ENCODE measurements around the gene GRAMD4. TPM values are rescaled to one million over a fixed set of nuclear protein-coding genes. Genes with fewer than 3 reads are reported as not detected.

The GRAMD4 gene
- total RNA-seq = 10 to 100 TPM in 3 of 4 donors, 1 to 10 TPM in 1; 5.6 to 37.0 (median 15.2) TPM

DNA sequence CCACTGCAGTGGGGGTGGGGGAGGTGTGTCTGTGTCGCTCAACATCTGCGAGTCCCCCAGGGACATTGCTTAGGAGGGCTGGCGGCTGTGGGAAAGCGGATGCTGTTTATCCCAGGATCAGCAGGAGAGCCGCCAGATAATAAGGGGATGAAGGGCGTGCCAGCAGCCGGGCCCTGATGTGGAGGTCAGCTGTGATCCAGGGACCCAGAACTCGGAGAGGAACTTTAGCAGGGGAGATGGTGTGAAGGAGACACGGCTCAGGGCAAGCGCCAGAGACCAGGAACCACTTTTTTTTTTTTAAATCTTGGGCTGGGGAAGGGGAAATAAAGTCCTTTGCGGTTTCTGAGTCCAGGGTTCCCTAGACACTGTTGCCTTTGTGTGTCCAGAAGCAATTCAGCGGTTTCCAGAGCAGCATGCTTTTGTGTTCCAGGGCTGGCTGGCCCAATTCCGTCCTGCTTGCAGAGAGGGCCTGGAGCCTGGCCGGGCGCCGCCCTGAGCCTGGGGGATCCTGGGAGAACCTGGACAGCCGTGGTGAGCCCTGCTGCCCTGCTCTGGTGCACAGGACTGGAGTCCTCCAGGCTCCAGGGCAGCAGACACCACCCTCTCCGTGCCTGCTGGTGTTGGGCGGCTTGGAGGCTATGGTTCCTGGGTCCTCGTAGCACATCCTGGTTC lies at the start of gene GRAMD4:
Gene GRAMD4 (plus strand): TSS at position 557 of the 672 bp plus-strand sequence. CDS start 6,414 bp downstream, outside the sequence.
- TF ChIP-seq POLR2A (IDR thresholded peaks at IDR 0.05) (no peak), CTCF (IDR thresholded peaks at IDR 0.05) (no peak)
- Histone ChIP-seq H3K4me3 (no peak within 1 kb of the TSS), H3K27me3 (no peaks in the 10 kb centered on the region), H3K9me3 (no peaks in the 10 kb centered on the region), H3K36me3 (no peaks in the 10 kb centered on the region), H3K4me1 (no peaks in the 10 kb centered on the region), H3K27ac (peak within 1 kb of the TSS; percentile 39 to 52)
- intact Hi-C loops (cut with DNase I; ENCODE audit: low total_unique reads) = no loop called here
- DNase-seq = peak in 1 of 2 donors; percentile 44

GRCh38 chr22:46571642-46572250 lies 48.4 kb upstream of the GRAMD4 start:
- no peak overlapping the region for H3K27ac ChIP-seq
- H3K36me3 ChIP-seq = no peaks in the 10 kb centered on the region
- intact Hi-C loops (cut with DNase I; ENCODE audit: low total_unique reads) = no loop called here
- DNase-seq = no peak
- TF ChIP-seq POLR2A (IDR thresholded peaks at IDR 0.05) = no peak
- no peaks in the 10 kb centered on the region for H3K4me1 ChIP-seq
- no peaks in the 10 kb centered on the region for H3K27me3 ChIP-seq
- H3K9me3 ChIP-seq = no peaks in the 10 kb centered on the region
- no peak overlapping the region for H3K4me3 ChIP-seq

- no peak overlapping the region for H3K27ac ChIP-seq
- H3K36me3 ChIP-seq = no peaks in the 10 kb centered on the region
- intact Hi-C loops (cut with DNase I; ENCODE audit: low total_unique reads) = no loop called here
- H3K27me3 ChIP-seq = no peaks in the 10 kb centered on the region
- no peak for TF ChIP-seq CTCF (IDR thresholded peaks at IDR 0.05)
- TF ChIP-seq POLR2A (IDR thresholded peaks at IDR 0.05) = no peak
- DNase-seq = no peak
- H3K4me1 ChIP-seq = peaks cover 0 to 1% of the 10 kb centered on the region in 2 donors
- H3K4me3 ChIP-seq = no peak overlapping the region
- no peaks in the 10 kb centered on the region for H3K9me3 ChIP-seq
Measured at GRCh38 chr22:46572911-46573780, 47.0 kb upstream of the GRAMD4 start.

DNA sequence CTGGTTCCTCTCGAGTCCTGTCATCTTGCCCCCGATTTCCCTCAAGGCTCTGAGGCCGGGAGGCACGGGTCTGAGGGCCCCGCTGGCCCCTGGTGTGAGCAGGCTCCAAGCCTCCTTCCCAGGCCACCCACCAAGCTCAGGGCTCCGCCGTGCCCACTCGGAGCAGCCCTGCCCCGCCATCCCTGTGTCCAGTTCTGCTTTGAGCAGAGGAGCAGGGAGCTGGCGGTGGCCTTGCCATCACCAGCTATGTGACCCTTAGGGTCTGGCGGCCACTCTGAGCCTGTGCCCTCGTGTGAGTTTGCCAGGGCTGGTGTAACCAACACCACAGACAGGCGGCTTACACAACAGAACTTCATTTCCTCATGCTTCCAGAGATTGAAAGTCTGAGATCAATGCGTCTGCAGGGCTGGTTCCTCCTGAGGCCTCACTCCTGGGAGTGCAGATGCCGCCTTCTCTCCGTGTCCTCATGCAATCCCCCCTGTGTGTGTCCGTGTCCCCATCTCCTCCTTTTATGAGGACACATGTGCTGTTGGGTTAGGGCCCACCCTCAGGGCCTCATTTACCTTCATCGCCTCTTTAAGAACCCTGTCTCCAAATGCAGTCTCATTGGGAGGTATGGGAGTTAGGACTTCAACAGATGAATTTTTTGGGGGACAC lies 46.3 kb upstream of the GRAMD4 start:
- no peaks in the 10 kb centered on the region for H3K9me3 ChIP-seq
- peaks cover 0 to 6% of the 10 kb centered on the region in 2 donors for H3K4me1 ChIP-seq
- DNase-seq = no peak
- intact Hi-C loops (cut with DNase I; ENCODE audit: low total_unique reads) = no loop called here
- H3K27ac ChIP-seq = no peak overlapping the region
- H3K4me3 ChIP-seq = no peak overlapping the region
- H3K27me3 ChIP-seq = no peaks in the 10 kb centered on the region
- TF ChIP-seq CTCF (IDR thresholded peaks at IDR 0.05) (no peak), POLR2A (IDR thresholded peaks at IDR 0.05) (no peak)
- H3K36me3 ChIP-seq = no peaks in the 10 kb centered on the region

- intact Hi-C loops (cut with DNase I; ENCODE audit: low total_unique reads) = no loop called here
- no peaks in the 10 kb centered on the region for H3K36me3 ChIP-seq
- H3K27me3 ChIP-seq = no peaks in the 10 kb centered on the region
- H3K4me3 ChIP-seq = no peak overlapping the region
- no peak for DNase-seq
- H3K27ac ChIP-seq = no peak overlapping the region
- H3K9me3 ChIP-seq = no peaks in the 10 kb centered on the region
- no peak for TF ChIP-seq CTCF (IDR thresholded peaks at IDR 0.05)
- no peak for TF ChIP-seq POLR2A (IDR thresholded peaks at IDR 0.05)
- H3K4me1 ChIP-seq = peaks cover 0 to 6% of the 10 kb centered on the region in 2 donors
Measured at GRCh38 chr22:46574438-46574992, 45.7 kb upstream of the GRAMD4 start.

Measured in uterus (tissue), 4 donors.